ENCODE measurements around the gene AJAP1.
A peak's percentile ranks its signal among the peaks of the same experiment; 100 is the strongest.

Gene AJAP1

DNA sequence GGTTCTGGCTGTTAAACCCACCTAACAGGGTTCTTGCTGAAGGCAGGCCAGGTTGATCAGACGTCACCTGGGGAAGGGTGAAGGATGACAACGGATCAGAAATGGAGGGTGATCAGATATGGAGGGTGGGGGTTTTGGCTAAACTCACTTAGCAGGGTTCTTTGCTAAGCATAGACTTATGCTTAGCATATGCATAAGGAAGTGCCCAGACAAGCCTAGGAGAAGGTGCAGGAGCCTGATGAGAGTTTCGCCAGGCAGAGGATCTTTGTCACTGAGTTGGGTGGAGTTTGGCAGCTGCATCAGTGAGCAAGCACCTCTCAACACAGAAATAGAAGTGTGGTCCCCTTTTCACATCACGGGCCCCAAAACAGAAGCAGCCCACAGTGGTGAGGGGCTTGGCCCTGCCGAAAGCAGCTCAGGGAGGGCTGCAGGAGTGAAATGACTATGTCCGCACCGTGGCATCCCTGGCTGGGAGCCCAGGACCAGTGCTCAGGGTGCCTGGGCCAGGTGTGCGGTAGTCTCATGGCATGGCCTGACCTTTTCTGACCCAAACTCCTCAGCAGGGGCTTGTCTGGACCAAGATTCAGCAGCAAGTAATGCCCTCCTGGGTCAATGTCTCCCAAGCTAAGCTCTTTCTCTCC is 101.6 kb downstream of the AJAP1 start:
- no peak overlapping the region for H4K8ac ChIP-seq (ENCODE audit: low read depth, low read length)
- H3K18ac ChIP-seq (ENCODE audit: low read length) = no peak overlapping the region
- H3K27me3 ChIP-seq (ENCODE audit: control insufficient read depth in 3 of 3, insufficient read depth in 3 of 3, low read depth in 1 of 3, low read length in 3 of 3) = no peaks in the 10 kb centered on the region
- H3K4me2 ChIP-seq (ENCODE audit: insufficient read depth, low read length, poor library complexity, severe bottlenecking) = no peak overlapping the region
- no peak overlapping the region for H2BK12ac ChIP-seq (ENCODE audit: low read length)
- H2AFZ ChIP-seq (ENCODE audit: low read length) = no peak overlapping the region
- no peak overlapping the region for H4K91ac ChIP-seq (ENCODE audit: low read depth, low read length, poor library complexity)
- no peak overlapping the region for H3K23ac ChIP-seq (ENCODE audit: low read depth, low read length, poor library complexity)
- no peak overlapping the region for H2BK5ac ChIP-seq (ENCODE audit: low read length)
- H3K14ac ChIP-seq (ENCODE audit: low read length) = peak overlapping the region; percentile 0
- H3K36me3 ChIP-seq (replicated peaks in 1 of 2; ENCODE audit: control insufficient read depth in 2 of 2, insufficient read depth in 2 of 2, low read length in 2 of 2) = no peaks in the 10 kb centered on the region
- H3K27ac ChIP-seq (replicated peaks; ENCODE audit: low read length) = no peak overlapping the region
- no peak for DNase-seq (ENCODE audit: low spot score)
- H3K79me1 ChIP-seq (ENCODE audit: low read depth, low read length) = no peaks in the 10 kb centered on the region
- no peak overlapping the region for H3K9ac ChIP-seq (ENCODE audit: low read depth, low read length, poor library complexity)
- H3K4me1 ChIP-seq (ENCODE audit: control insufficient read depth in 2 of 2, insufficient read depth in 1 of 2, low read depth in 1 of 2, low read length in 2 of 2) = peaks cover 0 to 17% of the 10 kb centered on the region in 2 donors
- H3K4ac ChIP-seq (ENCODE audit: low read length) = no peak overlapping the region
- H2BK15ac ChIP-seq (ENCODE audit: low read length) = no peak overlapping the region
- H2AK5ac ChIP-seq (ENCODE audit: low read depth, low read length) = no peak overlapping the region
- H2BK120ac ChIP-seq (ENCODE audit: low read depth, low read length) = no peak overlapping the region
- peaks cover 0 to 7% of the 10 kb centered on the region in 2 donors for H3K9me3 ChIP-seq (replicated peaks in 1 of 2; ENCODE audit: control insufficient read depth in 2 of 2, insufficient read depth in 1 of 2, low read depth in 1 of 2, low read length in 2 of 2)
- peak overlapping the region in 1 of 2 donors; percentile 21 for H3K4me3 ChIP-seq (ENCODE audit: low read length in 2 of 2)
- no CpG with 5 or more reads among the region's 8 CpGs for WGBS, 2 donors (ENCODE audit: extremely low coverage in 2 of 2, insufficient read length in 2 of 2, insufficient replicate concordance in 1 of 2)

DNA sequence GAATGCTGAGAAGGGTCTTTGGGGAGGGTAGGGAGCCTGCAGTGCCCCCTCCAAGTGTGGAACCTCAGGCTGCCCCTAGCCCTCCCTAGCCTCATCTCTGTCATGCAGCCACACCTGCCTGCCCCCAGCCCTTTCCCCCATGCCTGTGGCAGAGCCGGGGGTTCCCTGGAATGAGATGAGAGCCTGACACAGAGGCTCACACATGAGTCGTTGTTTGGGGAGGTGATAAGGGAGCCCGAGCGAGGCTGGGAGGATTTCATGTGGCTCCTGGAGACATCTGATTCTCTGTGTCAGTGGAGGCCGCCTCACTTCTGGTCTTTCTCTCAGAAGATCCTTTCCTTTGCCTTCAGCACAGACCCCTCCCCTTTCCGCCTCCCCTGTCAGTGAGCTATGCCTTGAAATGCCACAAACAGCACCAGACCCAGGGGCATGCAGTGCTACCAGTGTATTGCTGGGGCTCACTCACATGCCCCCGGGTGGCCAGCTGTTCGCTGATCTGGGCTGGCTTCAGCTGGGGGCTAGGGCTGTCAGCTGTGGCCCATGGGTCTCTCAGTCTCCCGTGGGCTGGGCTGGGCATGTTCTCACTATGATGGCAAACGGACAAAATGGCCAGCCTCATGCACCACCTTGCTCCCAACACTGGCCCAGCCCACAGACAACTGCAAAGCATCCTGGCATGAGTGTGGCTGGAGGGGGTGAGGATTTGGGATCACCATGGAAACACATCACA is 102.6 kb downstream of the AJAP1 start:
- WGBS, 2 donors (ENCODE audit: extremely low coverage in 2 of 2, insufficient read length in 2 of 2, insufficient replicate concordance in 1 of 2) = no CpG with 5 or more reads among the region's 10 CpGs
- Histone ChIP-seq H3K27ac (replicated peaks; ENCODE audit: low read length) (no peak overlapping the region), H3K4me3 (ENCODE audit: low read length in 2 of 2) (peak overlapping the region in 1 of 2 donors; percentile 36)

DNA sequence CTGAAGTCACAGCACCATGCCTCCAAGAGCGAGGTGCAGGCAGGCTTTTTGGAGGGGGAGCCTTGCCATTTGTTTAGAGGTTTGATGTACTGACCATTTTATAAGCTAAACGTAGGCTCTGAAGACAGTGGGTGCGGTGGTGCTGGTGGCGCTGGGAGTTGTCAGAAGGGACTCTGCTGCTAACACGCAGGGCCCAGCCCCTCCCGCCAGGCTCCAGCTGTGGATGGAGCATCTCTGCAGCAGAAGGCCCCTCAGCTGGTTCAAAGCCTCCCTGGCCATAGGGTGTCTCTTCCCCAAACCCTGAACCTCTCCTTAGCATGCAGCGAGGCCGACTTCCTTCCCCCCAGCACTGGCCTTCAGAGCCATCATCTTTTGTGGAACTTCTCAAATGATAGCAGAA is 105.3 kb downstream of the AJAP1 start:
- Histone ChIP-seq H3K27ac (replicated peaks; ENCODE audit: low read length) (no peak overlapping the region), H4K8ac (ENCODE audit: low read depth, low read length) (no peak overlapping the region), H2BK120ac (ENCODE audit: low read depth, low read length) (no peak overlapping the region), H3K18ac (ENCODE audit: low read length) (no peak overlapping the region), H3K4ac (ENCODE audit: low read length) (no peak overlapping the region), H2AK5ac (ENCODE audit: low read depth, low read length) (peak overlapping the region; percentile 21), H3K79me1 (ENCODE audit: low read depth, low read length) (no peaks in the 10 kb centered on the region), H3K27me3 (ENCODE audit: control insufficient read depth in 3 of 3, insufficient read depth in 3 of 3, low read depth in 1 of 3, low read length in 3 of 3) (no peaks in the 10 kb centered on the region), H3K36me3 (replicated peaks in 1 of 2; ENCODE audit: control insufficient read depth in 2 of 2, insufficient read depth in 2 of 2, low read length in 2 of 2) (no peaks in the 10 kb centered on the region), H3K23ac (ENCODE audit: low read depth, low read length, poor library complexity) (no peak overlapping the region), H4K91ac (ENCODE audit: low read depth, low read length, poor library complexity) (no peak overlapping the region), H2BK12ac (ENCODE audit: low read length) (no peak overlapping the region), H3K4me3 (ENCODE audit: low read length in 2 of 2) (no peak overlapping the region), H2BK15ac (ENCODE audit: low read length) (no peak overlapping the region), H3K9ac (ENCODE audit: low read depth, low read length, poor library complexity) (no peak overlapping the region), H3K4me2 (ENCODE audit: insufficient read depth, low read length, poor library complexity, severe bottlenecking) (no peak overlapping the region), H3K4me1 (ENCODE audit: control insufficient read depth in 2 of 2, insufficient read depth in 1 of 2, low read depth in 1 of 2, low read length in 2 of 2) (peaks cover 0 to 23% of the 10 kb centered on the region in 2 donors), H3K14ac (ENCODE audit: low read length) (no peak overlapping the region), H2BK5ac (ENCODE audit: low read length) (no peak overlapping the region), H3K9me3 (replicated peaks in 1 of 2; ENCODE audit: control insufficient read depth in 2 of 2, insufficient read depth in 1 of 2, low read depth in 1 of 2, low read length in 2 of 2) (peaks cover 0 to 2% of the 10 kb centered on the region in 2 donors), H2AFZ (ENCODE audit: low read length) (no peak overlapping the region)
- no CpG with 5 or more reads among the region's 8 CpGs for WGBS, 2 donors (ENCODE audit: extremely low coverage in 2 of 2, insufficient read length in 2 of 2, insufficient replicate concordance in 1 of 2)
- DNase-seq (ENCODE audit: low spot score) = no peak

More for the DNA sequence above, 102.6 kb downstream of the AJAP1 start:
- Histone ChIP-seq H2AFZ (ENCODE audit: low read length) (no peak overlapping the region), H3K27me3 (ENCODE audit: control insufficient read depth in 3 of 3, insufficient read depth in 3 of 3, low read depth in 1 of 3, low read length in 3 of 3) (no peaks in the 10 kb centered on the region), H4K91ac (ENCODE audit: low read depth, low read length, poor library complexity) (no peak overlapping the region), H3K79me1 (ENCODE audit: low read depth, low read length) (no peaks in the 10 kb centered on the region), H3K4me1 (ENCODE audit: control insufficient read depth in 2 of 2, insufficient read depth in 1 of 2, low read depth in 1 of 2, low read length in 2 of 2) (peaks cover 0 to 18% of the 10 kb centered on the region in 2 donors), H3K9me3 (replicated peaks in 1 of 2; ENCODE audit: control insufficient read depth in 2 of 2, insufficient read depth in 1 of 2, low read depth in 1 of 2, low read length in 2 of 2) (peaks cover 0 to 7% of the 10 kb centered on the region in 2 donors), H3K36me3 (replicated peaks in 1 of 2; ENCODE audit: control insufficient read depth in 2 of 2, insufficient read depth in 2 of 2, low read length in 2 of 2) (no peaks in the 10 kb centered on the region), H3K4me2 (ENCODE audit: insufficient read depth, low read length, poor library complexity, severe bottlenecking) (no peak overlapping the region), H2AK5ac (ENCODE audit: low read depth, low read length) (no peak overlapping the region), H3K9ac (ENCODE audit: low read depth, low read length, poor library complexity) (no peak overlapping the region), H2BK15ac (ENCODE audit: low read length) (no peak overlapping the region), H3K18ac (ENCODE audit: low read length) (peak overlapping the region; percentile 12), H4K8ac (ENCODE audit: low read depth, low read length) (no peak overlapping the region), H2BK120ac (ENCODE audit: low read depth, low read length) (no peak overlapping the region), H3K14ac (ENCODE audit: low read length) (peak overlapping the region; percentile 51), H2BK5ac (ENCODE audit: low read length) (no peak overlapping the region), H3K4ac (ENCODE audit: low read length) (no peak overlapping the region), H2BK12ac (ENCODE audit: low read length) (no peak overlapping the region), H3K23ac (ENCODE audit: low read depth, low read length, poor library complexity) (no peak overlapping the region)
- DNase-seq (ENCODE audit: low spot score) = no peak

DNA sequence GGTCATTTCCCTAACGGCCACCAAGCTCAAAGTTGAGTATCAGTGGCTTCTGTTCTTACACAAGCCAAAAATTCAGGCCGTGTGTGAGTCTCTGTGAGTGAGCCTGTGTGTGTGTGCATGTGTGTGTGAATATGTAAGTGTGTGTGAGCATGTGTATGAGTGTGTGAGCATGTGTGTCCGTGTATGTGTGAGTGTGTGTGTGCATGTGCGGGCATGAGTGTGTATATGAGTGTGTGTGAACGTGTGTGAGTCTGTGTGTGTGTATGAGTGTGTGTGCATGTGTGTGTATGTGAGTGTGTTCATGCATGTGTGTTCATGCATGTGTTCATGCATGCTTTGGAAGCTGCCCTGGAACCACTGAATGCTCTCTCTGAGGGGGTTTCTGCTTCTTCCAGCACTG is 105.7 kb downstream of the AJAP1 start:
- Histone ChIP-seq H3K23ac (ENCODE audit: low read depth, low read length, poor library complexity) (no peak overlapping the region), H3K18ac (ENCODE audit: low read length) (peak overlapping the region; percentile 55), H3K4ac (ENCODE audit: low read length) (no peak overlapping the region), H4K8ac (ENCODE audit: low read depth, low read length) (no peak overlapping the region), H2BK5ac (ENCODE audit: low read length) (no peak overlapping the region), H3K36me3 (replicated peaks in 1 of 2; ENCODE audit: control insufficient read depth in 2 of 2, insufficient read depth in 2 of 2, low read length in 2 of 2) (no peaks in the 10 kb centered on the region), H3K9ac (ENCODE audit: low read depth, low read length, poor library complexity) (no peak overlapping the region), H3K4me3 (ENCODE audit: low read length in 2 of 2) (no peak overlapping the region), H2BK120ac (ENCODE audit: low read depth, low read length) (no peak overlapping the region), H3K79me1 (ENCODE audit: low read depth, low read length) (no peaks in the 10 kb centered on the region), H2BK12ac (ENCODE audit: low read length) (no peak overlapping the region), H4K91ac (ENCODE audit: low read depth, low read length, poor library complexity) (no peak overlapping the region), H3K9me3 (replicated peaks in 1 of 2; ENCODE audit: control insufficient read depth in 2 of 2, insufficient read depth in 1 of 2, low read depth in 1 of 2, low read length in 2 of 2) (peaks cover 0 to 2% of the 10 kb centered on the region in 2 donors), H3K4me2 (ENCODE audit: insufficient read depth, low read length, poor library complexity, severe bottlenecking) (no peak overlapping the region), H3K14ac (ENCODE audit: low read length) (peak overlapping the region; percentile 39), H2AK5ac (ENCODE audit: low read depth, low read length) (peak overlapping the region; percentile 21), H3K27me3 (ENCODE audit: control insufficient read depth in 3 of 3, insufficient read depth in 3 of 3, low read depth in 1 of 3, low read length in 3 of 3) (no peaks in the 10 kb centered on the region), H3K27ac (replicated peaks; ENCODE audit: low read length) (no peak overlapping the region), H2AFZ (ENCODE audit: low read length) (no peak overlapping the region), H3K4me1 (ENCODE audit: control insufficient read depth in 2 of 2, insufficient read depth in 1 of 2, low read depth in 1 of 2, low read length in 2 of 2) (peaks cover 0 to 23% of the 10 kb centered on the region in 2 donors), H2BK15ac (ENCODE audit: low read length) (no peak overlapping the region)
- WGBS, 2 donors (ENCODE audit: extremely low coverage in 2 of 2, insufficient read length in 2 of 2, insufficient replicate concordance in 1 of 2) = no CpG with 5 or more reads among the region's 5 CpGs
- DNase-seq (ENCODE audit: low spot score) = no peak

Data from neuronal stem cell (in vitro differentiated cells).